HL-60/S4 (cell line): ENCODE results near the gene MRGPRX3.

ENCODE experiments used
- in situ Hi-C: fragments of 300-500 bp; cut with MboI; formaldehyde crosslinking; loops from 2 replicates; pipeline ENCODE4 v1.14.3; 2022; ENCODE audit warnings: low sequenced_read_pairs

The MRGPRX3 gene

GRCh38 chr11:18151581-18151980 is 19.2 kb downstream of the MRGPRX3 start:
- in situ Hi-C loops, result no loop called here

DNA sequence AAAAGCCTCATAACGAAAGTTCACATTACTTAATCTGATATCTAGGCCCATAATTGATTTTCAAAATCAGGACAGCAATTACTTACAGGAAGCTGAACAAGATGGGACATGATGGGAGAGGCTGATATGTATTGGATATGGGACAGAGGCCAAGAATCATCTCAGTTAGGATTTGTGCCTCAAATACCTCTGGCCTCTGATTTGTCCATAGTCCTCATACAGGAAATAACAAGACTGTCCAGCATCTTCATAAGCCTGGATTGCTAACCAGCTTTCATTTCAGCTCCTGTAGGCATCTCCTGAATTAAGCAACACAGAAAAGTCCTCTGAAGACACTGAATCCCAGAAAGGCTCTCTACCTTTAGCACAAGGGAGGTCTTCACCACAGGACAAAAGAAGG is 36.0 kb downstream of the MRGPRX3 start:
- in situ Hi-C loops, result no loop called here

DNA sequence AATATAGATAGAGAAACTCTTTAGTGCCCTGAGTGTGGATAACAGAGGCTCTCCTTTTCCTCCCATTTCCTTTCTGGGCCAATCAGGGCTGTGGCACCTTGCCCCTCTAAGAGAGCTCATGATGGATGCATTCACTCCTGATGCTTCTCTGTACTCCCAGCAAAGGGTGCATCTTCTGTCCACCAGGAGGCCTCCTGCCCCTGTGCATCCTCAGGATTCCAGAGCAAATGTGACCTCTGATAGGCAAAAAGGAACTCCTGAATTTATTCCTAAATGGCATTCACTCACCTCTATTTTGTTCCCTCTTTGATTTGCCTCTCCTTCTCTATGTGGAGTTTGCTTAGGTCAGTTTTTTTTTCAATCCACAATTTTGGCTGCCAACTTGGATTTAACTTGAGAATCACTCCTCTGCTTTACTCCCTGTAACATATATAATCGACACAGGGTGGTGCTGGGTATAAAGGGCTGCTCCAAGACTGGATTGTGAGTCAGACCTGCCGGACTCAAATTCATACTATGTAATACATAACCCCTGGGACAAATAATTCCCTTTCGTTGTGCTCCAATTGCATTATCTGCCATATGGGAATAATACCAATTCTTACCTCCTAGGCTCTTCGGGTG is 39.1 kb downstream of the MRGPRX3 start:
- in situ Hi-C loops, result no loop called here

DNA sequence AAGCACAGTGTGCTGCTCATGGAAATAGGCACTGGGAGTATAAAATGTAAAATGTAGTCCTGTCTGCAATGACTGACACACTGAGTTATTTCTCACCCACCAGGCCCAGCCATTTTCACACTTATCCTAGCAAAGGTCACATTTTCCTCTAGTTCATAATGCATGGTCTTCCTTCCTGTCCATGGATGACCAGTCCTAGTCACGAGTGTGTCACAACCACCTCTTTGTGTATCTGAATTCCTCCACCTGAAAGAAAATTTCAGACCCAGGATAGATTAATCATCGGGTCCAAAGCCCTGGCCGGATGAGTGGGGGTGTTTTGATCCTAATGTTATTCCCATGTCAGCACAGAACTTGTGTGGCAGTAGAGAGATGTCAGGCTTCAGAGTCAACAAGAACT is 40.3 kb downstream of the MRGPRX3 start, which contains the start of gene MRGPRX4:
TSS of gene MRGPRX4 (plus strand) at position 172 of the 400 bp plus-strand sequence. CDS start 420 bp downstream, outside the sequence.
- in situ Hi-C loops, result no loop called here

DNA sequence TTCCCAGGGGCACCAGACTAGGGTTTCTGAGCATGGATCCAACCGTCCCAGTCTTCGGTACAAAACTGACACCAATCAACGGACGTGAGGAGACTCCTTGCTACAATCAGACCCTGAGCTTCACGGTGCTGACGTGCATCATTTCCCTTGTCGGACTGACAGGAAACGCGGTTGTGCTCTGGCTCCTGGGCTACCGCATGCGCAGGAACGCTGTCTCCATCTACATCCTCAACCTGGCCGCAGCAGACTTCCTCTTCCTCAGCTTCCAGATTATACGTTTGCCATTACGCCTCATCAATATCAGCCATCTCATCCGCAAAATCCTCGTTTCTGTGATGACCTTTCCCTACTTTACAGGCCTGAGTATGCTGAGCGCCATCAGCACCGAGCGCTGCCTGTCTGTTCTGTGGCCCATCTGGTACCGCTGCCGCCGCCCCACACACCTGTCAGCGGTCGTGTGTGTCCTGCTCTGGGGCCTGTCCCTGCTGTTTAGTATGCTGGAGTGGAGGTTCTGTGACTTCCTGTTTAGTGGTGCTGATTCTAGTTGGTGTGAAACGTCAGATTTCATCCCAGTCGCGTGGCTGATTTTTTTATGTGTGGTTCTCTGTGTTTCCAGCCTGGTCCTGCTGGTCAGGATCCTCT is 41.0 kb downstream of the MRGPRX3 start:
- in situ Hi-C loops, result no loop called here
